HPDE6-E6E7 (cell line): ENCODE results near the gene PCP2.

Source experiments
- DNase-seq: peaks from one replicate; pipeline ENCODE4 v3.0.0; 2011; ENCODE audit warnings: missing footprints; ENCODE audit errors: extremely low spot score

PCP2 gene

DNA sequence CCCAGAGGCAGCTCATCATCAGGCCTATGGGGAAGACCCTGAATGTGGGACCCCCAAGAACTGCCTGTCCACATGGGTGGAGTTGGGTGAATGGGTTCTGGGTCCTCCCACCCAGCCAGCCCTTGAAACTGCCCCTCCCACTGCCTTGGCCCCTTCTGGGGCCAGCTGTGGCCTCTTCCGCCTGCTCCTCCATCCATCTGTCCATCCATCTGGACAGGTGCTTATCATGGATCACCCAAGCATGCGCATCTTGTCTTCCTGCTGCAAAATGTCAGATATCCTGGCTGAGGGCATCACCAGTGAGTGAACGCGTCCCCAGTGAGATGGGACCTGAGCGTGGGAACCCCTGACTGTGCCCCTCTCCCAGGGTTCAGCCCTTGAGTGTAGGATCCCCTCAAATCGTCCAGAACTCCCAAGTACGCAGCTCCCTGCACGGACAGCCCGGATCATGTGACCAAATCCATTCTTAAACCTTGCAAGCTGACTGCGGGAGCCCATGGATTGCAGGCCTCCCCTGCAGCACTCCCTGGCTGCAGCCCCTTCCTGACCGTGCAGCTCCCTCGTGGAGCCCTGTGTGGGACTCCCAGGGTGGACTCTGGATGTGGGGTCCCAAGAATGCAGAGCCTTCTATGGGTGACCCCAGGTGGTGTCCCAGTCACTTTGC, 5.4 kb upstream of the PCP2 start:
- DNase-seq: no peak

DNA sequence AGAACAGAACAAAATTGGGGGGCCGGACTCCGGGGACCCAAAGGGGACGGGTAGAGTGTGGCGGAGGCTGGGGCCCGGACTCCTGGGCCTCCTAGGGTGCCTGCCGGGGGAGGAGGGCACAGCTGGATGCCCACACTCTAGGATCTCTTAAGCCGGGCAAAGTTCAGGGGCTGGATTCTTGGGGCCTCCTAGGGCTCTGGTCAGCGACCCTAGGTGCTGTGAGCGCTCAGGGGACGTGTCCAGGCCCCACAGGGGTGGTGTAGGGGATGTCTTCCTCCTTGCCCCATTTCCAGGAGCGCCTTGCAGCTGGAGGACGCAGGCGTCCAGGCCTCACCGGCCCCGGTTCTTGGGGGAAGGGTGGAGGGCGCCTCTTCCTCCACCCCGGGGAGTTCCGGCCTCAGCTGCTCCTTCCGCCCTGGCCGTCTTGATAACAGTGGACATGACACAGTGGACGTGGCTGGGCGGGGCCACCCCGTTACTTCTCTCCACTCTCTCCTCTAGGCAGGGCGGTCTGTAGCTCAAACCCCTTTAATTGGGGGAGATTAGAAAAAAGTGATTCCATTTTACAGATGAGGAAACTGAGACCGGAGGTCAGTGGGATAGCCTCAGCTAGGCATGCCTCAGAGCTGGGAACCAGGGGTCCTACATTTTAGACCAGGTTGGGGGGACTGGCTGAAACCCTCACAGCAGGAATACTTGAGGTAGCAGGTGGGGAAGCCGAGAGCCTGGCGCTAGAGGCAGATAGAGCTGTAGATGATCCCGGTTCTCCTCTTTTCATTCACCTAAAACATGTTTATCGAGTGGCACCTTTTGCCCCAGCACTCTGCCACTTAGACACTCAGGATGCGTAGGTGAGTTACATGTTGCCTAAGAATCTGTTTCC, 4.1 kb upstream of the PCP2 start:
- DNase-seq: no peak

DNA sequence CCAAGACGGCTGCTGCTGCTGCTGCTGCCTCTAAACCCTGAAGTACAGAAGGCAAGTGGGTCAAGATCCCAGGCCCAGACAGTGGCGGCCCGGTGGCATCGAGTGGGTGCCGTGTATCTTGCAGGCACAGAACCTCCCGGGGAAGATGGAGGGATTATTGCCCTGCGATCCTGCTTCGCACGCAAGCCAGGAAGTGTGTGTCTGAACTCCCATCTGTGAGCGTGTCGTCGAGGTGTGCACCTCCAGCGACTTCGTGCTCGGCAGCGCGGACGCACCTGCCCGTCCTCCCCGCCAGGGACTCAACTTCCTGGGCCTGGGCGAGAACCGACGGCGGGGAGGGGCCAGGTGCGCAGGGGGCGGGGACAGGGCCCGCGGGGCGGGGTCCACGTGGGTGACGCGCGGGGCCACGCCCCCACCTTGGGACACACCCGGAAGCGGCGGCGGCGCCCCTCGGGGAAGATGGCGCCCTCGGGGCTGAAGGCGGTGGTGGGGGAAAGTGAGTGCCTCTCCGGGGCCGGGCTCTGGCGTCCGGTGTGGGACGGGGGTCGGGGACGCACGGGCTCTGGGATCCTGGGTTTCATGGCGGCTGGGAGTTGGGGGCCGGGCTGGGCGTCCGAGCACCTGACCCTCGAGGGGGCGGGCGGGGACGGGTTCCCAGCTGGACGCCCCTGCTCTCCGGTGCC, 3.3 kb upstream of the PCP2 start, which contains the start of gene STXBP2:
Gene STXBP2, plus strand, starts transcription at position 420 of the 683 bp plus-strand sequence. Its CDS starts 40 bp downstream, at position 460.
- DNase-seq: peak; percentile 82

DNA sequence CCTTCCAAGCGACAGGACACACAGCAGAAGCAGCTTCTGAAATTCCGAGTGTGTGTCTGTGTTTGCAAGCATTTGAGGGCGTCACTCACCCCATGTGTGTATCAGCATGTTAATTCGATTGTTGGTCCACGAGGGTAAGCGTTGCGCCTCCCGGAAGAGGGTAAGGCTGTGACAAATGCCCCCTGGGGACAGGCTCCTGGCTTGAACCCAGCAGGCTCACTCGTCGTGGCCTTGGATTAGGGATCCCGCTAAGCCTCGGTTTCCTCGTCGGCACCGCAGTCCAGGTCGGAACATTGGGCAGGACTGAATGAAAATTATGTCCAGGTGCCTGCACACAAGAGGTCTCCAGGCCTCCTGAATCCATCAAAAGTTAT, 2.8 kb upstream of the PCP2 start:
- no peak for DNase-seq

DNA sequence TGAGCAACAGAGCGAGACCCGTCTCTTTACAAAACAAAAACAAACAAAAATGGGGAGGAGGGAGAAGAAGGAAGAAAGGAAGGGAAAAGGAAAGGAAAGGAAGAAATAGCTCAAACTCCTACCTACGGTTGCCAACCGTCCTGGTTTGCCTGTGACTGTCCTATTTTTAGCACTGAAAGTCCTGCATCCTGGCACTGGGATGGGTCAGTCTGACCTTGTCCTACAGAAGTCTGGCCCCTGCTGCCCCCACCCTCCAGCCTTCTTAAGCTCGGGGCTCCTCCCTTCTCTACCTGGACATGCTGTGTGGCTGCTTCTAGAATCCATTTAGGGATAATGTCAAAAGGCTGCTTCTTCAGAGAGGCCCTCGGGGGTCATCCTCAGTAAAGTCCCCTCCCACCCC, 2.2 kb upstream of the PCP2 start:
- DNase-seq: no peak

DNA sequence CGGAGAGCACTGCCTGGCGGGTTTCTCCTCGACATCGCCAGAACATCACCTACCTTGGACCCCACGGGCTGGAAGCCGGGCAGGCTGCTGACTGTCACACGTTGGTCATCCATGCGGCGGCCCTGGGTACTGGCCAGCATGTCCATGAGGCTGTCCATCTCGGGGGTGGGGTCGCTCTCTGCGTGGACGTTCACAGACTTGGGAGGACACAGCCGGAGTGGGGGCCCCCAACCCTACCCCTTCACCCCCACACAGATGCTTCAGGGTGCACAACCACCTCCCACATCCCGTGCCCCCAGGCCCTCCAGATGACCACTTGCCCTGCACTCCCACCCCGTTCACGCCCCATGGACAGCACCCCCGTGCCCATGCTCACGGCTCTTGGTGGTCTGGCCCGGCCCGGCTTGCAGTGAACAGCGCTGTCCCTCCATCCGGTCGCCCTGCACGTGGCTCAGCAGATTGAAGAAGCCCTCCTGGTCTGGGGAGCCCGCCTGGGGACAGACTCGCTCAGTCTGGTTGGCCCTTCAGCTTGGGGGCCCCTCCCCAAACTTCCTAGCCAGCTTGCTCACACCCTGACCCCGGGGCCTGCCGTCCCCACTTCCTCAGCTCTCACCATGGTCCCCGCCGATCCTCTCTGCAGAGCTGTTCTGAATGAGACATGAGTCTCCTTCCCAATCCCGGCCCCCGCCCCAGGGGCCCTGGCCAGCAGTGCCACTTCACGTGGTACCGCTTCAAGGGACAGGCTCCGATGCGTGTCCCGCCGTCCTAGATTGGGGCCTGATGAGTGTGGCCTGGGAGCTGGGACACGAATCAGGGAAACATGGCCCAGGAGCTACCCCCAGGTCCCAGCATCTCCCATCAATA, 947 bp downstream of the PCP2 start:
- no peak for DNase-seq

DNA sequence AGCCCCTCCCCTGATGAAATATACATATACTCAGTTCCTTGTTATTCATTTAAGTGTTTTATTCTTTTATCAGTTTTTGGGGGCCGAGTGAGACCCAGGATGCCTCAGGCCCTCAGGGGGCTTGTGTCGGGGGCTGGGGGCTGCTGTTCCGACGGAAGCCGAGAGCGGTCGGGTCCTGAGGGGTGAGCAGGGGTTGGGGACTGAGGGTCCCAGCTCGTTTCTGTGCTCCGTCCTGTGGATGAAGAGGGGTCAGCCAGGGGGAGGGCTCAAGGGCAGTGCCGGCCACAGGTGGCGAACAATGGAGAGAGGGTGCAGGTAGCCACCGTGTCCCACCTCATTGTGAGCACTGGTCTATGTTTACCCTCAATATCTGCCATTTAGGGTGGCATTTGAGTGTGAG, 1.9 kb downstream of the PCP2 start:
- no peak for DNase-seq

DNA sequence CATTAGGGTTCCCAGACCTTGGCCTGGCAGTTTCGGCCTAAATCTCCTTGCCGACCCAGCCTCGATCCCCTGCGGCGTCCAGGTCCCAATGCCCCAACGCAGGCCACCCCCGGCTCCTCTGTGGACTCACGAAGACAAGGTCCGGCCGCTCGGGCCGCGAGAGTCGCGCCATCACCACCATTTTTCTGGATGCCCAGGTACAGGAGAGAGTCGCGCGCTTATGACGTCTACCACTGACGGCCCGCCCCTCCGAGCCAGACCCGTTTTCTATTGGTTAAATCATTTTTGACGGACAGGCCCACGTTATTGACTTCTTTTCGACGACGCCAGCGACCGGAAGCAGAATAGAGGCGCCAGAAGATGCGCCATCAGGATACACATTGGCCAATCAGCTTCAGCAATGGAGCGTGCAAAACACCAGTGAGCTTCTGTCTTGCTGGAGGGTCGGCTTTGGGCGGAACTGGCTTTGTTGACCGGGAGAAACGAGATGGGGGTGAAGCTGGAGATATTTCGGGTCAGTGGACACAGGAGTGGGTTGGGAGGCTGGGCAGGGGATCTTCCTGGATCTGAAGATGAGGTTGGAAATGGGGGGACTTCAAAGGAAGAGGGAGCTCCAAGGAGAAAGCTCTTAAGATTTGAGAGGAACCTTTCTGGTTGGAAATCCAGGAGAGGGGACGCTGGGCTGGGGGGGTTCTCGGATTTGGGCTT, 4.0 kb downstream of the PCP2 start, which contains the start of the genes PET100 and XAB2:
Gene PET100, plus strand, starts transcription at position 447 of the 708 bp plus-strand sequence. Its CDS starts 41 bp downstream, at position 488.
Gene XAB2, minus strand, starts transcription at position 199 of the 708 bp plus-strand sequence. Its CDS starts 18 bp downstream, at position 181.
- DNase-seq: peak; percentile 99

DNA sequence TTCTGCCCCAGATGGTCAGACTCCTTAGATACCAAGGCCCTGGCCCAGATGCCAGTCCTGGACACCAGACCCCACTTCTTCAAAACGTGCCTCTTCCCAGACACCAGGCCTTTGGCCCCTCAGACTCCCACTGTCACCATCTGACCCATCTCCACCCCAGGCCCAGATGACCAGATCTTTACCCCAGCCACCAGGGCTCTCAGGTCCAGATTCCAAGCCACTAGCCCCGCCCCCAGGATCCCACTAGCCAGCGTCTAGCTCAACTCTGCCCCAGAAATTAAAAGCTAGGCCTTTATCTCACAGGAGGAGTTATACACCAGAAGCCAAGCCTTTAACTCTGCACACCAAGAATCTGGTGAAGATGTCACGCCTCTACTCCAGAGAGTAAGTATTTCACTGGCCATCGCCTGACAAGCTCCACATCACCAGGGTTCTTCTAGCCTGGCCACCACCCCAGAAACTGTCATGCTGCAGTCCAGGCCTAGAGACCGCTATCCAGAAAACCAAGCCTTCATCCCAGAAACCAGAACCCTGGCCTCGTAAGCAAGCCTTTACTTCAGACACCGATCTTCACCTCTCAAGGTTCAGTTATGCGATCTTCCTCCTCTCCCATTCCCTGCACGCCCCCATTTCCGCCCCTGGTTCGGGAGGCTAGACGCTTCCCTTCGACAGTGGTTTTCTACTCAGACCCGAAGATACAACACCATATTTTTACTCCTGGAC, 4.8 kb downstream of the PCP2 start:
- DNase-seq: no peak

DNA sequence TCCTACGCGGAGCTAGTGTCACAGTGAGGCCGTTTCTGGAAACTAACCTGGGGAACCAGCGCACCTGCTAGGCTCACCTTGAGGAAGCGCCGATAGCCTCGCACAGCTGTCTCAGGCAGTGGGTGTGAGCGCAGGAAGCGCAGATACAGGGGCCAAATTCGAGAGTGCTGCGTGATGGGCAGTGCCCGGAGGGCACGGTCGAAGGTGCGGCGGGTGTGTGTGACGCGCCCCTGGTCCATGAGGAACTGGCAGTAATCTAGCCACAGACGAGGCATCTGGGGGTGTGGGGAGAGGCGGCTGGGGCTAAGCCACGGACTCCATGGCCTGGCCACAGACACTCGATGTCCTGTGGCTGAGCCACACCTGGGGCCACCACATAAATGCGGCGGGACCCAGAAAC, 6.4 kb downstream of the PCP2 start:
- DNase-seq: no peak

DNA sequence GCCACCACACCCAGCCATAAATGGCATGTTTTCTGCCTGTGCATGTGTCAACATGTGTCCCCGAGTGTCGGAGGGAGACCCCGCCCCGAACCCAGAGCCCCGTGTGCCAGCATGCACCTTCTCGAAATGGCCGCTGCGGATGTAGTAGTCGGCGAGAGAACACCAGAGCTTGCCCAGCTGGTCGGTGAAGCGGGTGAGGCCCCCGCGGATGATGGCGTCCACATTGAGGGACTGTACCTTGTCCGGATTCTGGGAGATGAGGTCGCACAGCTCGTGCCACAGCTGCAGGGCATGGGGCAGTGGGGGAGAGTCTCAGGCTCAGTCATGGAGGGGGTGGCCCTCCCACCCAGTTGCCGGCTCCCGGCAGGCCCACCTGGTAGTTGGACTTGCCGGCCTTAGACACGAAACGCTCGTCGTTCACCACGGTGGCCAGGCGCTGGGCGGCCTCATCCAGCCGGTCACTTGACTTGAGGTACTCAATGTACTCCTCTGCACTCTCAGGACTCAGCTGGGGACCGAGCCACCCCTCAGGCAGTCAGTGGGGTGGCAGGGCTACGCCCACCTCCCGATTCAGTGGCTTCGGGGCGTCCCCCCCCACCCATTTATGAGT, 7.7 kb downstream of the PCP2 start:
- no peak for DNase-seq

DNA sequence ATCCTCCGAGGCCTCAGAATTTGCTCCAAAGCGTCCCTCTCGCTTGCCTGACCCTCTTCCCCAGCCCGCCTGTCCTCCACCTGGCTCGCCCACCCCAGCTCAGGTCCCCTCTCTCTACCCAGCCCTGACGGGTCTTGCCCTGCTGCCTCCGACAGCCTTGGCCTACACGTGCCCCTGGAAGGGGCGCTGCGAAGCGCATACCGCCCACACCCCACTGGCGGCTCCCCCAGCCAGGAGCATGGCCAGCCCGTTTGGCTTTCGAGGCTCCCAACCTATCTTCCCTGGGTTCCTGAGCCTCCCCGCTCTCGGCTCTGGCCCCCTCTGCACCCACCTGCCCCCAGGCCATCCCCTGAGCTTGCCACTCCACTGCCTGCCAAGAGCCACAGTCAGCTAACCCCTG, 8.7 kb downstream of the PCP2 start:
- no peak for DNase-seq

DNA sequence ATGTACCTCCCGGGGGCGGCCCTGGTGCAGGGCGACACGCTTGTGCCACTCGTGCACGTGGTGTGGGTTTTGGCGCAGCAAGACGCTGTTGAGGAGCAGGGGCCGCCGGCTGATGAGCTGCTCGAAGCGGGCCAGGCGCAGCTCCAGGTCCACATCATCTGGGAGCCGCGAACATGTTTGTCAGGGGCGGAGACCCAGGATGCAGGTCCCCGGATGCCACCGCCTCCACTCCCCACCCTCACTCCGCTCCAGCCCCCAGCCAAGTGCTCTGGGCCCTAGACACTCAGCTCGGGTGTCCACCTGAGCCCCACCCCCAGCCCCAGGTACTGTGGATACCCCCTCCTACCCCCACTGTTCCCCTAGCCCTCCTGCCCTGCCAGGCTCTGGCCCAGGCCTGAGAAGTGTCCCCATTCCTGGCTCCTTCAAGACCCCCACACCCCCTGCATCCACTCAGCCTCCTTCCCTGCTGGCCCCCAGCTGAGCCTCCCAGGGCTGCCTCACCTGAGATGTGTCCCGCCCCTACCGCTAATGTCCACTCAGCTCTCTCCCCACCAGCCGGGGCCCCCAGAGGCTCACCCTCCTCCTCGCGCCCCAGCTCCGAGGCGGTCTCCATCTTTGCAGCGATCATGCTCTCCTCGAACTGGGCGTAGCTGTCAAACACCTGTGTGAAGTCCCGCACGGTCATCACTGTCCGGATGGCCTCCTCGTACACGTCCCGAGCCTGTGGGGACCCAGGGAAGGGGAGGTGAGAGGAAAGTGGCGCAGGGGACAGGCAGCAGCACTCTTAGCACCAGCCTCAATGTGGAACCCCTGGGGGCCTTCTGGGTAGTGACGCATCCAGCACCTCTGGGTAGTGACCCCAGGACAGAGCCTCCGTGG, 9.6 kb downstream of the PCP2 start:
- DNase-seq: no peak

DNA sequence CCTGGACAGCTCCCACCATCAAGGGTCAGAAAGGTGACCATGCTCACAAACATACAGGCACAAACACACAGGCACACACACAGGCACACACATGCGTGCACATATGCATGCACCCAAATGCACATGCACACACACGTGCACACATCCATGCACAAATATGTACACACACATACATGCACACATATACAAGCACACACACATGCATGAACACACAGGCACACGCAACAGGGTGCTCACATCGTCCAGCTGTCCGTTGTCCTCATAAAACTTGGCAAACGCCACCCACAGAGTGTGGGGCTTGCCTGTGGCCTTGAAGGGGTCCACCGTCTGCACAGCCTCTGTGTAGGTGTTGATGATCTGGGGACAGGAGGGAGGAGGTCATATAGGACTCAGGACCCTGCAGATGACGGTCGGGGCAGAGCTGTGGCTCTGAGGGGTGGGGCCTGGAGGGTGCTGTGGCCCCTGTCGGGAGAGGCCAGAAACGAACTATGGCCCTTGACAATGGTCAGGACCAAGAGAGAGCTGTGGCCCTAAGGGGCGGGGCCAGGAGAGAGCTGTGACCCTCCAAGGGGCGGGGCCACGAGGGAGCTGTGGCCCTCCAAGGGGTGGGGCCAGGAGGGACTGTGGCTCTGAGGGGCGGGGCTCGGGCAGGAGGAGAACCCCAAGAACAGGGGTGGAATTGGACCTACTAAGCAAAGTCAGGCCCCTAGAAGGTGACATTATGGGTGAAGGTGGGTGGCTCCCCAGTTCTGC, 10.4 kb downstream of the PCP2 start:
- DNase-seq: no peak

DNA sequence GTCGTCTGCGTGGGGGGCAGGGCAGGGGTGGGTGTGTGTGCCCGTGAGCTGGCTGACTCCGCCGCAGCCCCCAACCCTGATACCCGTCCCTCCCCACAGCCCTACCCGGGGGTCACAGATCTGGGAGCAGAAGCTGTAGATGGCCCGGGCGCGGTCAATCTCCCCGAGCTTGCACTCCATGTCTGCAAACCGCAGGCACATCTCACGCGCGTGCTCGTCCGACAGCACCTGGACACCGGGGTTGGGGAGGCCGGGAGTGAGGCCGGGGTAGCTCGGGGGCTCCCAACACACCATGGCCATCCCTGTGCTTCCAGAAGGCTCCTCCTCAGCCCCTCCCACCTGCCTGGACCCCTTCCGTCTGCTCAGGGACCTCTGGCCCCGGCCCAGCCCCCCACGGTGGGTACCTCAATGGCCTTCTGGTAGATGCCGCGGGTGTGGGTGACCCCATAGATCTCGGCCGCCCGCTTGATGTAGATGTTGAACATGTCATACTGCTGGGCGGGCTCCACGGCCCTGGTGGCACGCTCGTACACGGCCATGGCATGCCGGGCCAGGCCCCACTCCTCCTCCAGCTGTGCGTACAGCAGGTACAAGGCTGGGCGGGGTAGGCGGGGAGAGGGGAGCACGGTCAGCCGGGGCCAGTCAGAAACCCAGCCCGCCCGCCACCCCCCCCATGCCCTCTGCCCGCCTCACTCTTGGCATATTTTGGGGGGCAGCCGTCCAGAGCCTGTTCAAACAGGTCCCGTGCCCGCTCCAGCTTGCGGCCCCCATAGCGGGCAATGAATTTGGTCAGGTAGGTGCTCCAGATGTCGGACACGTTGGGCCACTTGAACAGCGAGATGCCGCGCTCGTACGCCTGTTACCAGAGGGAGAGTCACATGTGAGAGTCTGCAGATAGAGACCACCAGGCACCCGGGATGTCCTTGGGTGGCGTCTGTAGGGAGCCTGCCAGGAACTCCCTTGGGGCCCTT, 12.8 kb downstream of the PCP2 start:
- no peak for DNase-seq

DNA sequence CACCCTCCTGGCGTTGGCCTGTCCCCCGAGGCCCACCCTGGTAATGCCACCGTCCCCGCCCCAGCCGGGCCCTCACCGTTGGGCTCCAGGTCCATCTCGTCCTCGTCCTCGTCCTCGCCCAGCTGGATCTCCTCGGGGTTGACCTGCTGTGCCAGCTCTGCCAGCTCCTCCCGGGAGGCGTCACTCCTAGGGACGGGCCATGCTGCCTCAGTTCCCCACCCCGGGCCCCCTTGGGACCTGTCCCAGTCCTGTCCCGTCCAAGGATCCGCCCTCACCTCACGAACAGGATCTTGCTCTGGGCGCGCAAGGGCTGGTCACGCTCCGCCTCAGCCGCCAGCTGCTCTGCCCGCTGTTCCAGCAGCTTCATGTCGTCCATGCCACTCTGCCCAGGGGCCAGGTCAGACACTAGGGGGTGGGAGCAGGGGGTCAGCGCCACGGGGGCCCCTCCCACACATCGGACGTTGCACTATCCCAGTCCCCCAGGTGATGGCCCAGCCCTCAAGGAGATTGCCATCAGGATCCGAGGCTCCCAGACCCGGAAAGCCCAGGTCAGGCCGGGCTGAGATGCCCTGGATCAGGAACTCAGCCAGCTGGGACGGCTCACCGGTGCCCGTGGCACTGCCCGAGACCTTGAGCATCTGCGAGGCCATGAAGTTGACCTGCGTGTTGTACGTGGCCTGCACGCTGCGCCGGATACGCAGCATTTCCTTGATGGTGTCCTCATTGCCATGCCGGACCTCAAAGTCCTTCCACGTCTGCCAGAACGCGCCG, 13.7 kb downstream of the PCP2 start:
- DNase-seq: no peak
